ENCODE measurements around the gene CEMIP. TPM values are rescaled to one million over a fixed set of nuclear protein-coding genes. Genes with fewer than 3 reads are reported as not detected.
"Not testable (repeated sequence)": the region's sequence is repeated elsewhere in the genome, so short reads cannot be mapped to it uniquely, and the experiment has no call there.

CEMIP gene
- total RNA-seq, 4 donors from 2014 or later, result 3.4 to 9.7 (median 4.9) TPM

DNA sequence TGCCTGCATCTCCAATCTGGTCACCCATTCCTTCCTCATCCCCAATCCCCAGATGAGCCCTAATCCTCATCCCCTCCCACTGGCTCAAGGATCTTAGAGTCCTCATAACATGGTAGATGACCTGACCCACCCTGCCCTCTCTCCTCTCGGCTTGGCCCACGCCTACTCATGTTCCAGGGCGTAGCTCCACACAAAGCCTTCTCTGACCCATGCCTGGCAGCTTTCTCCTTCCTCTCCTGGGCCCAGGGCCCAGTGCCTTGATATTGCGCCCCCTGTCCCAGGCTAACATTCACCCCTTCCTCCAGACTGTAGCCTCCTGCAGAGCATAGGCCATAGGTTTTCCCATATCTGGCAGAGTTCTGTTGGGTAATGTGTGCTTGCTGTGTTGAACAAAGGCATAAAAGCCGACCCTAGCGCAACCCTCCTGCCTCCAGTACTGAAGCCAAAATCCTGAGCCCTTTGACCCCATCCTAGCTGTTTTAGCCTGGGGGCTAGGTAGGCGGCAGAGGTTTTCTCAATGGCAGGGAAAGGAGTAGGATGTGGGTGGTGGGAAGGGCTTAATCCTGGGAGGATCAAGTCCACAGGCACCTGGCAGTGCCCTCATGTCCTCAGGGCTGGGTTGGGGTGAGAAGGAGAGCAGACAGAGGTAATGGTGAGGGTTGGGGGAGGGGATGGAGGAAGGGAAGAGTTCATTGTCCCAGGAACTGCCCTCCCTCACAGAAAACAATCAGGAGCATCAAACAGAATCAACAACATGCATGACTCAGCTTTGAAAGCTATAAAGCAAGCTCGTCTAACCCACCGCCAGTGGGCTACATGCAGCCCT is 175.0 kb downstream of the CEMIP start:
- WGBS, 2 donors, result 65 to 77% methylated on average over 9 of the region's 9 CpGs
- TF ChIP-seq, protein P1, sequence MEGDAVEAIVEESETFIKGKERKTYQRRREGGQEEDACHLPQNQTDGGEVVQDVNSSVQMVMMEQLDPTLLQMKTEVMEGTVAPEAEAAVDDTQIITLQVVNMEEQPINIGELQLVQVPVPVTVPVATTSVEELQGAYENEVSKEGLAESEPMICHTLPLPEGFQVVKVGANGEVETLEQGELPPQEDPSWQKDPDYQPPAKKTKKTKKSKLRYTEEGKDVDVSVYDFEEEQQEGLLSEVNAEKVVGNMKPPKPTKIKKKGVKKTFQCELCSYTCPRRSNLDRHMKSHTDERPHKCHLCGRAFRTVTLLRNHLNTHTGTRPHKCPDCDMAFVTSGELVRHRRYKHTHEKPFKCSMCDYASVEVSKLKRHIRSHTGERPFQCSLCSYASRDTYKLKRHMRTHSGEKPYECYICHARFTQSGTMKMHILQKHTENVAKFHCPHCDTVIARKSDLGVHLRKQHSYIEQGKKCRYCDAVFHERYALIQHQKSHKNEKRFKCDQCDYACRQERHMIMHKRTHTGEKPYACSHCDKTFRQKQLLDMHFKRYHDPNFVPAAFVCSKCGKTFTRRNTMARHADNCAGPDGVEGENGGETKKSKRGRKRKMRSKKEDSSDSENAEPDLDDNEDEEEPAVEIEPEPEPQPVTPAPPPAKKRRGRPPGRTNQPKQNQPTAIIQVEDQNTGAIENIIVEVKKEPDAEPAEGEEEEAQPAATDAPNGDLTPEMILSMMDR (IDR thresholded peaks at IDR 0.05), result no peak
- no peak for TF ChIP-seq POLR2A (IDR thresholded peaks at IDR 0.05)

DNA sequence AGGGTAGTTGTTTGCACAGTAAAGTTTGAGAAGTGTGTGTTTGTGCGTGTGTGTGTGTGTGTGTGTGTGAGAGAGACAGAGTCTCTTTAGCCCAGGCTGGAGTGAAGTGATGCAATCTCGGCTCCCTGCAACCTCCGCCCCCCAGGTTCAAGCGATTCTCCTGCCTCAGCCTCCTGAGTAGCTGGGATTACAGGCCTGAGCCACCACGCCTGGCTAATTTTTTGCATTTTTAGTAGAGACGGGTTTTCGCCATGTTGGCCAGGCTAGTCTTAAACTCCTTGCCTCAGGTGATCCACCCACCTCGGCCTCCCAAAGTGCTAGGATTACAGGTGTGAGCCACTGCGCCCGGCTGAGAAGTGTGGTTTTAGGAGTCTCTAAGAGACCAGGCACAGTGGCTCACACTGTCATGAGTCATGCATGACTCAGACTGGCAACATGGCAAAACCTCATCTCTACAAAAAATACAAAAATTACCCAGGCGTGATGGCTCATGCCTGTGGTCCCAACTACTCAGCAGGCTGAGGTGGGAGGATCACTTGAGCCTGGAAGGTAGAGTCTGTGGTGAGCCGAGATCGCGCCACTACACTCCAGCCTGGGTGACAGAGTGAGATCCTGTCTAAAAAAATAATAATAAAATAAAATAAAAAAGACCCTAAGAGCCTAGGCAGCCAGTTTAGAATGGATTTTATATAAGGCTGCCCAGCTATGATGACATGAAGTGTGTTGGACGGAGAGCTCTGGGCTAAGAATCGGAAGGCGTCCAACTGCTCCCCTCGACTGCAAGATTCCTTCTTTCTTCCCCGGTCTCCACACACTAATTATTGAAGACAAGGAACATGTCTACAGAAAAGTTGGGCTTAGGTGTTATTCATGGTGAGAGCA is 176.6 kb downstream of the CEMIP start:
- 62 to 68% methylated on average over 19 of the region's 19 CpGs for WGBS, 2 donors
- DNase-seq (ENCODE audit: low spot score in 2 of 2), result peak; percentile 43 to 73
- intact Hi-C loops (cut with DNase I; ENCODE audit: low total_unique reads); H3K4me3 ChIP-seq (ENCODE audit: low read depth, poor library complexity, severe bottlenecking): not testable (repeated sequence)

More for the DNA sequence above, 175.0 kb downstream of the CEMIP start:
- no peak overlapping the region for H3K4me3 ChIP-seq (ENCODE audit: low read depth, poor library complexity, severe bottlenecking)
- intact Hi-C loops (cut with DNase I; ENCODE audit: low total_unique reads), result no loop called here
- DNase-seq (ENCODE audit: low spot score in 2 of 2), result peak in 1 of 2 donors; percentile 65

DNA sequence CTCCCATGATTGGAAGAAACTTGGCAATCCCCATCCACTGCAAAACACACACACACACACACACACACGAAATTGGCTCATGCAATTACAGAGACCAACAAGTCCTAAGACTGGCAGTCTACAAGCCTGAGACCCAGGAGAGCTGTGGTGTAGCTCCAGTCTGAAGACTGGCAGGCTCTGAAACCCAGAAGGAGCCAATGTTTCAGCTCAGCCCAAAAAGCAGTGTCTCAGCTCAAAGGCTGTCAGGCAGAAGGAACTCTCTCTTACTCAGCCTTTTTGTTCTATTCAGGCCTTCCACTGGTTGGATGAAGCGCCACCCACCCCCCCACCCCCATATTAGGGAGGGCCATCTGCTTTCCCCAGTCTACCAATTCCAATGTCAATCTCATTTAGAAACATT is 178.4 kb downstream of the CEMIP start:
- no peak overlapping the region for H3K4me3 ChIP-seq (ENCODE audit: low read depth, poor library complexity, severe bottlenecking)
- DNase-seq (ENCODE audit: low spot score in 2 of 2), result peak in 1 of 2 donors; percentile 17
- intact Hi-C loops (cut with DNase I; ENCODE audit: low total_unique reads), result no loop called here
- TF ChIP-seq, protein P1 (IDR thresholded peaks at IDR 0.05), result no peak
- 55 to 62% methylated on average over 2 of the region's 2 CpGs for whole genome bisulfite sequencing, 2 donors

DNA sequence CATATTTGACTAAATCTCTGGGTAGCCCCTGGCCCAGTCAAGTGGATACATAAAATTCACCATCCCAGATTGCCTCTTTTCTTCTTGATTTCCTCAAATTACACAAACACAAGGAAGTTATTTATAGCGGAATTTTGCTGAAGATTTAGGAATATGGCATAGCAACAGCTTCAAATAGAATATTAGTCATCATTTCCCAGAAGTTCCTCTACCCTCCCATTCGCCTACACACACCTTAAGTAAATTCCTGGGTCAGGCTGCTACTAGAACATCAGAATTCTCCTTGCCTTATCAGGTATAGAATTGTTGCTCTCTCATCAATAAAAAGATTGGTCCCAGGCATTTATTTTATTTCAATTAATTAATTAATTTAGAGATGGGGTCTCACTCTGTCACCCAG is 178.8 kb downstream of the CEMIP start:
- intact Hi-C loops (cut with DNase I; ENCODE audit: low total_unique reads), result no loop called here
- 51 to 62% methylated on average over 2 of the region's 2 CpGs for WGBS, 2 donors

DNA sequence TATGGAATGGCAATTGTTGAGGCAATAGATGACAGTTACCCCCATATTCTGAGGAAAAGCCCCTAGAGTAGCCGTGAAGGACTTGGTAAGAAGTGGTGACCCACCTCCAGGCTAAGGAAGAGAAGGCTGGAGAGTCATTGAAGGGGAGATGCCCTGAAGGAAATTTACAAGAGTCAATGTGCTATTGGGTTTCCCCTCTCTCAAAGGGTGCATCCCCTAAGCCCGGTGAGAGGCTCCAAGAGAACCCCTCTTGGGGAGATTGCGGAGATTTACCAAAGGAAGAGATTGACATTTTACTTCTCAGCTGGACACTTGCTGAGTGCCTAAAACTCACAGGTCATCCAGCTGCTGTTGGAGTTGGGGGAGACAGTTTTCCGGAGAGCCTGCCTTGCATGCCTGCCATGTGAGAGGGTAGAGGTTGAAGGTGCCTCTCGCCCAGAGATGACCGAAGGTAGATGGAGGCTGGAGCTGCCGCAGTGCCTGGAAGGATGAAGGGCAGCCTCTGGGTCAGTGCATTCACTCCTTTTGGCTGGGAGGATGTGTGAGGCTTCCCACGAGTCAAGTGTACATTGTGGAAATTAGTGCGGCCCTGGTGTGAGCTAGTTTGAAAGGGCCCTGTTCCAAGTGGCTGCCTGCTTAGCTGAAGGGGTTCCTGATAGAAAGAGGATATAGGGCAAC is 179.8 kb downstream of the CEMIP start:
- no peak for TF ChIP-seq POLR2A (IDR thresholded peaks at IDR 0.05)
- TF ChIP-seq, protein P1 (IDR thresholded peaks at IDR 0.05), result no peak
- peak in 1 of 2 donors; percentile 50 for DNase-seq (ENCODE audit: low spot score in 2 of 2)
- no peak overlapping the region for H3K4me3 ChIP-seq (ENCODE audit: low read depth, poor library complexity, severe bottlenecking)
- WGBS, 2 donors, result 96% methylated on average over 9 of the region's 9 CpGs
- intact Hi-C loops (cut with DNase I; ENCODE audit: low total_unique reads), result no loop called here

More for the DNA sequence above, 178.8 kb downstream of the CEMIP start:
- no peak for DNase-seq (ENCODE audit: low spot score in 2 of 2)
- TF ChIP-seq, protein P1 (IDR thresholded peaks at IDR 0.05), result no peak
- no peak for TF ChIP-seq POLR2A (IDR thresholded peaks at IDR 0.05)
- no peak overlapping the region for H3K4me3 ChIP-seq (ENCODE audit: low read depth, poor library complexity, severe bottlenecking)

DNA sequence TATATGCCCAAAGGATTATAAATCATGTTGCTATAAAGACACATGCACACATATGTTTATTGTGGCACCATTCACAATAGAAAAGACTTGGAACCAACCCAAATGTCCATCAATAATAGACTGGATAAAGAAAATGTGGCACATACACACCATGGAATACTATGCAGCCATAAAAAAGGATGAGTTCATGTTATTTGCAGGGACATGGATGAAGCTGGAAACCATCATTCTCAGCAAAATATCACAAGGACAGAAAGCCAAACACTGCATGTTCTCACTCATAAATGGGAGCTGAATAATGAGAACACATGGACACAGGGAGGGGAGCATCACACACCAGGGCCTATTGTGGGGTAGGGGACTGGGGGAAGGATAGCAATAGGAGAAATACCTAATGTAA is 186.3 kb downstream of the CEMIP start:
- DNase-seq (ENCODE audit: low spot score in 2 of 2); H3K4me3 ChIP-seq (ENCODE audit: low read depth, poor library complexity, severe bottlenecking): not testable (repeated sequence)
- intact Hi-C loops (cut with DNase I; ENCODE audit: low total_unique reads), result loop anchor here (5.0 to 10.0 kb wide), 3 partner anchors 181 to 508 kb away; no protein-coding TSS in a partner anchor

Data from lower leg skin (tissue), 4 donors.